Gastrocnemius medialis (tissue), 4 donors: Measurements from ENCODE around the gene ARRB1.
"Not testable (repeated sequence)": the region's sequence is repeated elsewhere in the genome, so short reads cannot be mapped to it uniquely, and the experiment has no call there.

ENCODE experiments used
- POLR2A ChIP-seq, 2 donors: fragments of 450-650 bp; IDR thresholded peaks; one replicate each; pipeline ENCODE4 v1.6.1; 2017; ENCODE audit warnings: antibody characterized with exemption in 2 of 2, mild to moderate bottlenecking in 2 of 2, moderate library complexity in 2 of 2
- TF ChIP-seq, protein P1 (sequence below), 5 experiments: fragments of 450-650 bp in 3 of 5; fragments of 200-600 bp in 2 of 5; sonication (generic) in 2 of 5; IDR thresholded peaks in 4 of 5; conservative IDR thresholded peaks in 1 of 5; 1 replicate in 4 of 5; 2 replicates in 1 of 5; pipeline ENCODE4 v1.5.1; 2016 to 2019; ENCODE audit warnings: antibody characterized with exemption in 5 of 5, mild to moderate bottlenecking in 3 of 5, moderate library complexity in 3 of 5

DNA sequence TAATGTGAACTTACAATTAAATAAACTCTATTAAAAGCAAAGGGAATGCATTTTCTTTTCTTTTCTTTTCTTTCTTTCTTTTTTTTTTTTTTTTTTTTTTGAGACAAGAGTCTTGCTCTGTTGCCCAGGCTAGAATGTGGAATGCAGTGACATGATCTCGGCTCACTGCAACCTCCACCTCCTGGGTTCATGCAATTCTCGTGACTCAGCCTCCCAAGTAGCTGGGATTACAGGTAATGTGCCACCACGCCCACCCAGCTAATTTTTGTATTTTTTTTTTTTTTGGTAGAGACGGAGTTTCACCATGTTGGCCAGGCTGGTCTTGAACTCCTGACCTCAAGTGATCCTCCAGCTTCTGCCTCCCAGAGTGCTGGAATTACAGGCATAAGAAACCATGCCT lies 46.5 kb downstream of the ARRB1 start:
- TF ChIP-seq, protein P1, sequence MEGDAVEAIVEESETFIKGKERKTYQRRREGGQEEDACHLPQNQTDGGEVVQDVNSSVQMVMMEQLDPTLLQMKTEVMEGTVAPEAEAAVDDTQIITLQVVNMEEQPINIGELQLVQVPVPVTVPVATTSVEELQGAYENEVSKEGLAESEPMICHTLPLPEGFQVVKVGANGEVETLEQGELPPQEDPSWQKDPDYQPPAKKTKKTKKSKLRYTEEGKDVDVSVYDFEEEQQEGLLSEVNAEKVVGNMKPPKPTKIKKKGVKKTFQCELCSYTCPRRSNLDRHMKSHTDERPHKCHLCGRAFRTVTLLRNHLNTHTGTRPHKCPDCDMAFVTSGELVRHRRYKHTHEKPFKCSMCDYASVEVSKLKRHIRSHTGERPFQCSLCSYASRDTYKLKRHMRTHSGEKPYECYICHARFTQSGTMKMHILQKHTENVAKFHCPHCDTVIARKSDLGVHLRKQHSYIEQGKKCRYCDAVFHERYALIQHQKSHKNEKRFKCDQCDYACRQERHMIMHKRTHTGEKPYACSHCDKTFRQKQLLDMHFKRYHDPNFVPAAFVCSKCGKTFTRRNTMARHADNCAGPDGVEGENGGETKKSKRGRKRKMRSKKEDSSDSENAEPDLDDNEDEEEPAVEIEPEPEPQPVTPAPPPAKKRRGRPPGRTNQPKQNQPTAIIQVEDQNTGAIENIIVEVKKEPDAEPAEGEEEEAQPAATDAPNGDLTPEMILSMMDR (IDR thresholded peaks at IDR 0.05 in 4 of 5, conservative IDR thresholded peaks at IDR 0.05 in 1 of 5): not testable (repeated sequence)
- not testable (repeated sequence) for TF ChIP-seq POLR2A (IDR thresholded peaks at IDR 0.05)
